H9 (cell line): ENCODE data around the gene ACTR2. TPM values are rescaled to one million over a fixed set of nuclear protein-coding genes. Genes with fewer than 3 reads are reported as not detected.

Experiments used
- DNase-seq: peaks from one replicate; pipeline ENCODE4 v3.0.0-alpha.2; 2017
- H2AFZ ChIP-seq: one replicate; pipeline ENCODE4 v1.6.1; 2013; ENCODE audit warnings: mild to moderate bottlenecking, low read length, control low read depth, moderate library complexity
- H2AK5ac ChIP-seq: 2 replicates; pipeline ENCODE4 v1.6.1; 2013; ENCODE audit warnings: low read length, control low read depth, mixed read lengths; ENCODE audit not compliant: insufficient read length
- H2BK120ac ChIP-seq: one replicate; pipeline ENCODE4 v1.6.1; 2013; ENCODE audit warnings: low read depth, mild to moderate bottlenecking, low read length, control low read depth, inconsistent platforms; ENCODE audit not compliant: poor library complexity, severe bottlenecking
- H2BK12ac ChIP-seq: 2 replicates; pipeline ENCODE4 v1.6.1; 2013; ENCODE audit warnings: low read length, control low read depth, mixed read lengths, low read depth; ENCODE audit not compliant: insufficient read length
- H2BK15ac ChIP-seq: 2 replicates; pipeline ENCODE4 v1.6.1; 2013; ENCODE audit warnings: low read depth, low read length, control low read depth
- H2BK20ac ChIP-seq: one replicate; pipeline ENCODE4 v1.6.1; 2013; ENCODE audit warnings: low read depth, mild to moderate bottlenecking, low read length, control low read depth, inconsistent platforms; ENCODE audit not compliant: poor library complexity, severe bottlenecking
- H2BK5ac ChIP-seq: 2 replicates; pipeline ENCODE4 v1.6.1; 2013; ENCODE audit warnings: low read length, control low read depth, mixed read lengths; ENCODE audit not compliant: insufficient read length
- H3K14ac ChIP-seq: 2 replicates; pipeline ENCODE4 v1.6.1; 2013; ENCODE audit warnings: low read length, control low read depth; ENCODE audit not compliant: insufficient read depth
- H3K18ac ChIP-seq: 2 replicates; pipeline ENCODE4 v1.6.1; 2013; ENCODE audit warnings: low read depth, mild to moderate bottlenecking, mixed read lengths, low read length, control low read depth; ENCODE audit not compliant: insufficient read length
- H3K23ac ChIP-seq: 2 replicates; pipeline ENCODE4 v1.6.1; 2013; ENCODE audit warnings: low read length, control low read depth, mixed read lengths, low read depth; ENCODE audit not compliant: insufficient read length
- H3K23me2 ChIP-seq: 2 replicates; pipeline ENCODE4 v1.6.1; 2013; ENCODE audit warnings: low read depth, mild to moderate bottlenecking, mixed read lengths, low read length, control low read depth; ENCODE audit not compliant: insufficient read length, poor library complexity, severe bottlenecking
- H3K27ac ChIP-seq: 2 replicates; pipeline ENCODE4 v1.5.1; 2013; ENCODE audit warnings: low read length, control low read depth, mixed read lengths, low read depth; ENCODE audit not compliant: insufficient read length
- H3K27me3 ChIP-seq: 2 replicates; pipeline ENCODE4 v1.6.1; 2013; ENCODE audit warnings: low read length, control low read depth, inconsistent platforms; ENCODE audit not compliant: insufficient read depth
- H3K4ac ChIP-seq: 2 replicates; pipeline ENCODE4 v1.6.1; 2013; ENCODE audit warnings: low read depth, mild to moderate bottlenecking, control low read depth, inconsistent platforms, low read length, moderate library complexity
- H3K4me1 ChIP-seq: 2 replicates; pipeline ENCODE4 v1.6.1; 2013; ENCODE audit warnings: low read length, control low read depth, inconsistent platforms; ENCODE audit not compliant: insufficient read depth
- H3K4me2 ChIP-seq: 2 replicates; pipeline ENCODE4 v1.6.1; 2013; ENCODE audit warnings: low read length, control low read depth, mixed read lengths; ENCODE audit not compliant: insufficient read length, insufficient read depth
- H3K56ac ChIP-seq: 2 replicates; pipeline ENCODE4 v1.6.1; 2013; ENCODE audit warnings: low read depth, mild to moderate bottlenecking, mixed read lengths, low read length, control low read depth; ENCODE audit not compliant: insufficient read length
- H3K79me1 ChIP-seq: 2 replicates; pipeline ENCODE4 v1.6.1; 2013; ENCODE audit warnings: low read depth, mild to moderate bottlenecking, moderate library complexity, low read length, control low read depth, inconsistent platforms; ENCODE audit not compliant: insufficient read depth, poor library complexity, severe bottlenecking
- H3K79me2 ChIP-seq: 2 replicates; pipeline ENCODE4 v1.6.1; 2013; ENCODE audit warnings: low read length, control low read depth, inconsistent platforms; ENCODE audit not compliant: insufficient read depth
- H3K9ac ChIP-seq: 2 replicates; pipeline ENCODE4 v1.6.1; 2013; ENCODE audit warnings: low read length, control low read depth, mixed read lengths; ENCODE audit not compliant: insufficient read length; ENCODE audit errors: extremely low read depth
- H3K9me3 ChIP-seq: one replicate; pipeline ENCODE4 v1.6.1; 2013; ENCODE audit warnings: low read depth, low read length, inconsistent platforms; ENCODE audit not compliant: control insufficient read depth
- H3T11ph ChIP-seq: one replicate; pipeline ENCODE4 v1.6.1; 2013; ENCODE audit warnings: mild to moderate bottlenecking, low read length, control low read depth, inconsistent platforms
- H4K20me1 ChIP-seq: one replicate; pipeline ENCODE4 v1.6.1; 2013; ENCODE audit not compliant: control insufficient read depth, insufficient read length, insufficient read depth
- H4K5ac ChIP-seq: 2 replicates; pipeline ENCODE4 v1.6.1; 2013; ENCODE audit warnings: low read depth, mild to moderate bottlenecking, mixed read lengths, low read length, control low read depth; ENCODE audit not compliant: insufficient read length
- H4K8ac ChIP-seq: replicated peaks from 2 replicates; pipeline ENCODE4 v1.6.1; 2013; ENCODE audit warnings: low read length, control low read depth, mixed read lengths, low read depth; ENCODE audit not compliant: insufficient read length
- H4K91ac ChIP-seq: 2 replicates; pipeline ENCODE4 v1.6.1; 2013; ENCODE audit warnings: low read depth, mild to moderate bottlenecking, moderate library complexity, mixed read lengths, low read length, control low read depth; ENCODE audit not compliant: insufficient read length
- H3K27ac Mint-ChIP-seq, 3 experiments: 2 replicates in 2 of 3; 3 replicates in 1 of 3; pipeline ENCODE4 v1.8.0; 2020 to 2021; ENCODE audit warnings: mixed read lengths in 3 of 3, mild to moderate bottlenecking in 1 of 3, moderate library complexity in 1 of 3
- H3K27me3 Mint-ChIP-seq: 2 replicates; pipeline ENCODE4 v1.8.0; 2021; ENCODE audit warnings: low read depth, mild to moderate bottlenecking, moderate library complexity, mixed read lengths
- H3K36me3 Mint-ChIP-seq, 3 experiments: 2 replicates in 2 of 3; 3 replicates in 1 of 3; pipeline ENCODE4 v1.8.0; 2020 to 2021; ENCODE audit warnings: low read depth in 3 of 3, mixed read lengths in 3 of 3; ENCODE audit not compliant: insufficient read depth in 1 of 3
- H3K4me1 Mint-ChIP-seq, 2 experiments: 2 replicates each; pipeline ENCODE4 v1.8.0; 2020; ENCODE audit warnings: mixed read lengths in 2 of 2
- H3K4me3 Mint-ChIP-seq, 2 experiments: 2 replicates in 1 of 2; 3 replicates in 1 of 2; pipeline ENCODE4 v1.8.0; 2020 to 2021; ENCODE audit warnings: mild to moderate bottlenecking in 2 of 2, mixed read lengths in 2 of 2, moderate library complexity in 1 of 2
- H3K9me3 Mint-ChIP-seq, 2 experiments: 2 replicates in 1 of 2; 3 replicates in 1 of 2; pipeline ENCODE4 v1.8.0; 2020; ENCODE audit warnings: mild to moderate bottlenecking in 2 of 2, mixed read lengths in 2 of 2, moderate library complexity in 1 of 2
- WGBS: extraction: QIAGEN DNeasy Blood & Tissue Kit; methylation state at CpG from one replicate; pipeline ENCODE4 v1.1.7; 2013; ENCODE audit warnings: missing lambda C conversion rate, low lambda C conversion rate, mixed read lengths; ENCODE audit not compliant: insufficient read length; ENCODE audit errors: extremely low coverage; 5-methylcytosine and 5-hydroxymethylcytosine counted together
- total RNA-seq: library from RNA; stranded (reverse); gene quantifications from 2 replicates; pipeline ENCODE4 v1.2.1, GENCODE V29; 2021
- TF ChIP-seq, protein P1 (sequence below): fragments of 200-600 bp; sonication (generic); conservative IDR thresholded peaks from 3 replicates; pipeline ENCODE4 v1.8.0; 2021; ENCODE audit warnings: antibody characterized with exemption, mild to moderate bottlenecking

The ACTR2 gene
- total RNA-seq, 1 experiment from 2014 or later, result 176 TPM

DNA sequence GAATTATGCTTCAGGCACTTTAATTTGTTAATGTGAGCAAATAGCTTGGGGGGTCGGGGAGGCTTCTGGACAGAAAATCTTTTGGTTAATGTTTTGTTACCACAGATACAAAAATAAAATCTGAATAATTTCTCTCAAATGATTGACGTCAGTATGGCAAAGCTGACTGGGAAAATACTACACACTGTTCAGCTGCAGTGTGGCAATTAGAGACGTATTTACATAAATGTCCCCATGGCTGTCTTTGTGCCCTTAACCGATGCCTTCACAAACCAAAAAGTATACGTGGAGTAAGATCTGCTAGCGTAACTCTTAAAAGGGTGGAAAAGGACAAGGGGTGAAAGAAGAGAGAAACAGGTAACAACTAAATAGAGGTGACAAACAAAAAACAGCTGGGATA, 83.4 kb downstream of the ACTR2 start:
- Mint-ChIP-seq H3K4me1 (no peaks in the 10 kb centered on the region), H3K27me3 (no peaks in the 10 kb centered on the region), H3K27ac (no peak overlapping the region), H3K4me3 (no peak overlapping the region), H3K36me3 (peaks cover 8 to 26% (median 11%) of the 10 kb centered on the region in 3 experiments; a peak in 6 of 7 replicates), H3K9me3 (no peaks in the 10 kb centered on the region)
- Histone ChIP-seq H2BK15ac (no peak overlapping the region), H3K23me2 (no peaks in the 10 kb centered on the region), H4K5ac (no peak overlapping the region), H3K56ac (no peak overlapping the region), H3K4ac (no peak overlapping the region), H4K20me1 (no peaks in the 10 kb centered on the region), H2BK20ac (no peak overlapping the region), H2BK5ac (no peak overlapping the region), H3K79me2 (no peaks in the 10 kb centered on the region), H3K14ac (no peak overlapping the region), H2BK120ac (no peak overlapping the region), H3K9me3 (no peaks in the 10 kb centered on the region), H3K18ac (no peak overlapping the region), H3K23ac (no peak overlapping the region), H2AK5ac (no peak overlapping the region), H3K4me1 (no peaks in the 10 kb centered on the region), H3T11ph (no peak overlapping the region), H4K8ac (no peak overlapping the region), H3K27ac (no peak overlapping the region), H3K4me2 (no peak overlapping the region), H3K79me1 (no peaks in the 10 kb centered on the region), H2BK12ac (no peak overlapping the region), H2AFZ (no peak overlapping the region), H3K27me3 (no peaks in the 10 kb centered on the region), H3K9ac (no peak overlapping the region), H4K91ac (no peak overlapping the region)
- TF ChIP-seq, protein P1, sequence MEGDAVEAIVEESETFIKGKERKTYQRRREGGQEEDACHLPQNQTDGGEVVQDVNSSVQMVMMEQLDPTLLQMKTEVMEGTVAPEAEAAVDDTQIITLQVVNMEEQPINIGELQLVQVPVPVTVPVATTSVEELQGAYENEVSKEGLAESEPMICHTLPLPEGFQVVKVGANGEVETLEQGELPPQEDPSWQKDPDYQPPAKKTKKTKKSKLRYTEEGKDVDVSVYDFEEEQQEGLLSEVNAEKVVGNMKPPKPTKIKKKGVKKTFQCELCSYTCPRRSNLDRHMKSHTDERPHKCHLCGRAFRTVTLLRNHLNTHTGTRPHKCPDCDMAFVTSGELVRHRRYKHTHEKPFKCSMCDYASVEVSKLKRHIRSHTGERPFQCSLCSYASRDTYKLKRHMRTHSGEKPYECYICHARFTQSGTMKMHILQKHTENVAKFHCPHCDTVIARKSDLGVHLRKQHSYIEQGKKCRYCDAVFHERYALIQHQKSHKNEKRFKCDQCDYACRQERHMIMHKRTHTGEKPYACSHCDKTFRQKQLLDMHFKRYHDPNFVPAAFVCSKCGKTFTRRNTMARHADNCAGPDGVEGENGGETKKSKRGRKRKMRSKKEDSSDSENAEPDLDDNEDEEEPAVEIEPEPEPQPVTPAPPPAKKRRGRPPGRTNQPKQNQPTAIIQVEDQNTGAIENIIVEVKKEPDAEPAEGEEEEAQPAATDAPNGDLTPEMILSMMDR, result no peak
- no CpG with 5 or more reads among the region's 6 CpGs for WGBS
- no peak for DNase-seq
